Neural cell (in vitro differentiated cells): ENCODE data around the gene CAND1. TPM values are rescaled to one million over a fixed set of nuclear protein-coding genes. Genes with fewer than 3 reads are reported as not detected.

Experiments used
- H2AFZ ChIP-seq: fragments of 200-600, 300-800 bp; sonication (generic), shearing (Covaris generic); 2 replicates; pipeline ENCODE4 v1.6.0; 2014; ENCODE audit warnings: low read depth, mild to moderate bottlenecking, antibody characterized with exemption, low read length, moderate library complexity
- H3F3A ChIP-seq: fragments of 200-600 bp; shearing (Covaris generic); 2 replicates; pipeline ENCODE4 v1.6.1; 2016; ENCODE audit warnings: mild to moderate bottlenecking, moderate library complexity, mixed read lengths, antibody characterized with exemption, low read length; ENCODE audit not compliant: insufficient read depth, poor library complexity, severe bottlenecking
- H3K27ac ChIP-seq: fragments of 200-600, 300-800 bp; sonication (generic), shearing (Covaris generic); 2 replicates; pipeline ENCODE4 v1.5.1; 2014; ENCODE audit warnings: mild to moderate bottlenecking, low read length, moderate library complexity
- H3K27me3 ChIP-seq: fragments of 300-800, 200-600 bp; sonication (generic), shearing (Covaris generic); 2 replicates; pipeline ENCODE4 v1.6.0; 2014; ENCODE audit warnings: mild to moderate bottlenecking, low read depth, low read length, moderate library complexity; ENCODE audit not compliant: insufficient read depth
- H3K36me3 ChIP-seq: fragments of 300-800, 200-600 bp; sonication (generic), shearing (Covaris generic); 2 replicates; pipeline ENCODE4 v1.5.1; 2014; ENCODE audit warnings: mild to moderate bottlenecking, antibody characterized with exemption, low read length, moderate library complexity; ENCODE audit not compliant: insufficient read depth
- H3K4me2 ChIP-seq: fragments of 300-800, 200-600 bp; sonication (generic), shearing (Covaris generic); 2 replicates; pipeline ENCODE4 v1.6.0; 2014; ENCODE audit warnings: mild to moderate bottlenecking, low read length
- H3K4me3 ChIP-seq: fragments of 300-800, 200-600 bp; sonication (generic), shearing (Covaris generic); 2 replicates; pipeline ENCODE4 v1.5.1; 2014; ENCODE audit warnings: mild to moderate bottlenecking, low read length, moderate library complexity
- H3K79me2 ChIP-seq: fragments of 200-600 bp; shearing (Covaris generic); replicated peaks from 2 replicates; pipeline ENCODE4 v1.6.0; 2014; ENCODE audit warnings: mild to moderate bottlenecking, low read length, moderate library complexity; ENCODE audit not compliant: insufficient read depth
- H3K9ac ChIP-seq: fragments of 300-800, 200-600 bp; sonication (generic), shearing (Covaris generic); 2 replicates; pipeline ENCODE4 v1.6.1; 2016; ENCODE audit warnings: mild to moderate bottlenecking, low read length, mixed read lengths
- H3K9me2 ChIP-seq: fragments of 200-600 bp; shearing (Covaris generic); 2 replicates; pipeline ENCODE4 v1.6.1; 2016; ENCODE audit warnings: mild to moderate bottlenecking, low read length, mixed read lengths; ENCODE audit not compliant: insufficient read depth
- H3K9me3 ChIP-seq: fragments of 200-600, 300-800 bp; sonication (generic), shearing (Covaris generic); 2 replicates; pipeline ENCODE4 v1.6.1; 2016; ENCODE audit warnings: mild to moderate bottlenecking, mixed run types, low read length, moderate library complexity, mixed read lengths
- H4K20me1 ChIP-seq: fragments of 200-600 bp; shearing (Covaris generic); 2 replicates; pipeline ENCODE4 v1.6.1; 2016; ENCODE audit warnings: mild to moderate bottlenecking, mixed run types; ENCODE audit not compliant: insufficient read depth
- CTCF ChIP-seq: fragments of 450-650 bp; IDR thresholded peaks from 2 replicates; pipeline ENCODE4 v1.5.1; 2014; ENCODE audit warnings: antibody characterized with exemption, mild to moderate bottlenecking, moderate library complexity; ENCODE audit not compliant: poor library complexity, severe bottlenecking
- EP300 ChIP-seq: fragments of 450-650 bp; conservative IDR thresholded peaks from 2 replicates; pipeline ENCODE4 v1.6.1; 2014; ENCODE audit warnings: antibody characterized with exemption, mild to moderate bottlenecking, moderate library complexity; ENCODE audit not compliant: poor library complexity, severe bottlenecking
- EZH2 ChIP-seq: fragments of 200-600, 300-800 bp; shearing (Covaris generic), sonication (generic); IDR thresholded peaks from 2 replicates; pipeline ENCODE4 v1.6.1; 2014; ENCODE audit warnings: antibody characterized with exemption, low read length, borderline replicate concordance, mild to moderate bottlenecking; ENCODE audit not compliant: insufficient read depth, poor library complexity, severe bottlenecking
- MXI1 ChIP-seq: fragments of 450-650 bp; conservative IDR thresholded peaks from 2 replicates; pipeline ENCODE4 v1.6.1; 2014; ENCODE audit warnings: antibody characterized with exemption, mild to moderate bottlenecking; ENCODE audit not compliant: poor library complexity, severe bottlenecking
- POLR2AphosphoS5 ChIP-seq: IDR thresholded peaks from 2 replicates; pipeline ENCODE4 v1.6.1; 2012
- RAD21 ChIP-seq: fragments of 450-650 bp; conservative IDR thresholded peaks from 2 replicates; pipeline ENCODE4 v1.6.1; 2014; ENCODE audit warnings: antibody characterized with exemption, mild to moderate bottlenecking, moderate library complexity
- REST ChIP-seq: IDR thresholded peaks from 2 replicates; pipeline ENCODE4 v1.6.1; 2012; ENCODE audit warnings: borderline replicate concordance
- SMC3 ChIP-seq: fragments of 450-650 bp; conservative IDR thresholded peaks from 2 replicates; pipeline ENCODE4 v1.6.1; 2014; ENCODE audit warnings: antibody characterized with exemption, mild to moderate bottlenecking, moderate library complexity; ENCODE audit not compliant: poor library complexity
- TAF1 ChIP-seq: IDR thresholded peaks from 2 replicates; pipeline ENCODE4 v1.6.1; 2012; ENCODE audit warnings: low read depth
- polyA plus RNA-seq: library from polyadenylated mRNA; depleted of rRNA; stranded (reverse); fragments of >200 nt; gene quantifications from 2 replicates; pipeline ENCODE4 v1.2.3, GENCODE V29; 2014

CAND1 gene
- polyA plus RNA-seq, 1 donor from 2014 or later: 132 TPM

GRCh38 chr12:67288561-67288960 lies 19.4 kb downstream of the CAND1 start:
- Histone ChIP-seq H3K36me3 (no peaks in the 10 kb centered on the region), H3K4me2 (no peak overlapping the region), H4K20me1 (no peaks in the 10 kb centered on the region), H3K9me3 (no peaks in the 10 kb centered on the region), H3K4me3 (no peak overlapping the region), H3F3A (no peaks in the 10 kb centered on the region), H3K9ac (no peak overlapping the region), H3K79me2 (peaks cover 61% of the 10 kb centered on the region), H3K9me2 (no peaks in the 10 kb centered on the region), H2AFZ (no peak overlapping the region), H3K27me3 (no peaks in the 10 kb centered on the region), H3K27ac (no peak overlapping the region)
- TF ChIP-seq RAD21 (no peak), SMC3 (no peak)

GRCh38 chr12:67290378-67290777 lies 21.2 kb downstream of the CAND1 start:
- Histone ChIP-seq H3K36me3 (peaks cover 7% of the 10 kb centered on the region), H4K20me1 (no peaks in the 10 kb centered on the region), H3K27ac (no peak overlapping the region), H3F3A (no peaks in the 10 kb centered on the region), H3K9ac (no peak overlapping the region), H3K9me2 (no peaks in the 10 kb centered on the region), H3K27me3 (no peaks in the 10 kb centered on the region), H3K79me2 (peaks cover 56% of the 10 kb centered on the region), H3K9me3 (no peaks in the 10 kb centered on the region), H3K4me2 (no peak overlapping the region), H2AFZ (no peak overlapping the region), H3K4me3 (no peak overlapping the region)
- TF ChIP-seq POLR2AphosphoS5: no peak
- no peak for TF ChIP-seq REST
- no peak for TF ChIP-seq TAF1
- no peak for TF ChIP-seq CTCF

- H3K27ac ChIP-seq: no peak overlapping the region
- no peaks in the 10 kb centered on the region for H3F3A ChIP-seq
- peaks cover 3% of the 10 kb centered on the region for H3K79me2 ChIP-seq
- H3K9me2 ChIP-seq: no peaks in the 10 kb centered on the region
- H3K36me3 ChIP-seq: peaks cover 17% of the 10 kb centered on the region
- no peak overlapping the region for H3K4me2 ChIP-seq
- no peaks in the 10 kb centered on the region for H3K9me3 ChIP-seq
- no peak for TF ChIP-seq POLR2AphosphoS5
- no peak for TF ChIP-seq EZH2
- no peak for TF ChIP-seq EP300
- no peak for TF ChIP-seq TAF1
- TF ChIP-seq CTCF: no peak
- TF ChIP-seq MXI1: no peak
- no peak for TF ChIP-seq SMC3
- TF ChIP-seq RAD21: no peak
- no peaks in the 10 kb centered on the region for H4K20me1 ChIP-seq
- no peak overlapping the region for H3K4me3 ChIP-seq
- H2AFZ ChIP-seq: no peak overlapping the region
- no peak overlapping the region for H3K9ac ChIP-seq
- H3K27me3 ChIP-seq: no peaks in the 10 kb centered on the region
Observed at GRCh38 chr12:67299526-67299925, 30.4 kb downstream of the CAND1 start.
